ENCODE data around the gene GRK3.

The GRK3 gene

DNA sequence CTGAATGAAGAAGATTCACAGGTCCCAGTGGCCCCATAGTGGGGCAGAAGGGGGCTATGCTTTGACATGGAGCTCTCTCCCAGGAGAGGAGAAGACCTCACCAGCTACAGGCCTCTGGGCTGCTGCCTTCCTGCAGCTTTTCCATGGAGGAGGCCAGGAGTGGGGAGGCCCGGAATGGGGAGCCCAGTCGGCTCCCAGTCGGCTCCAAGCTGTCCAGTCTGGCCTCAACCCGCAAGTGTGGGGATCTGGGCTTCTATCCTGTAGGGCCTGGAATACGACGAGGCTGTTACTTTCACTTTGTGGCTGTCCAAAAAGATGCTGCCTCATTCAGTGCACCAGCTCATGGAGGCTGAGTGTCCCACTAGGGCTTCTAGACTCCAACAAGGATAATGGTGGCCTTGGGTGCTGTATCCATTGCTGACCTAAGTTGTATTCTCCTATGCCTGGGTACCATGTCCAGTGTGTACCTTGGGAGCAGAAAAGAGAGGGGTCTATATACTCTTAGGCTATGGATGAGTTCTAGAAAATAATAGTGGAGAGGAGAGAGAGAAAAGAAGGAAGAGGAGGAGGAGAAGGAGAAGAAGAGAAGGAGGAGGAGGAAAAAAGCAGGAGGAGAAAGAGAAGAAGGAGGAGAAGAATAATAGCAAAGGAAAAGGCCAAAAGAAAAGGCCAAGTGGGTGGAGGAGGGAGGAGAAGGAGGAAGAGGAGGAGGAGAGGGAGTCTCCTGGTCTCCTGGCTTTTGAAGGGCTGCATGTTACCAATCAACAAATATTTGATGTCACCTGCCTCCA, 178.6 kb downstream of the GRK3 start:
- DNase-seq, result no peak

DNA sequence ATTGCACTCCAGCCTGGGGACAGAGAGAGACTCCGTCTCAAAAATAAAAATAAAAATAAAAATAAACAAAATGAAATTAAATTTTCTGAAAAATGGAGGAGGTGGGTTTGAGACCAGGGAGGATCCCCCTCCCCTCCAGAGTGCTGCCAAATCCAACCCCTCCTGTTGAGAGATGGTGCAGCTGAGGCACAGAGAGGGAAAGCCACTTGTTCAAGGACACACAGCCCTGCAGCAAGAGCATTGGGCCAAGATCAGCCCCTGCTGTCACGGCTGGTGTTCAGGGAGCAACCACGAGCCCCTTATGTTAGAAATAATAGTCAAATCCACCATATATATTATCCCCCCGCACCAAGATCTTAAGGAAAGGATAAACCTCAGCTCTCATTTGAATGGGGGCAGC, 180.2 kb downstream of the GRK3 start:
- no peak for DNase-seq

DNA sequence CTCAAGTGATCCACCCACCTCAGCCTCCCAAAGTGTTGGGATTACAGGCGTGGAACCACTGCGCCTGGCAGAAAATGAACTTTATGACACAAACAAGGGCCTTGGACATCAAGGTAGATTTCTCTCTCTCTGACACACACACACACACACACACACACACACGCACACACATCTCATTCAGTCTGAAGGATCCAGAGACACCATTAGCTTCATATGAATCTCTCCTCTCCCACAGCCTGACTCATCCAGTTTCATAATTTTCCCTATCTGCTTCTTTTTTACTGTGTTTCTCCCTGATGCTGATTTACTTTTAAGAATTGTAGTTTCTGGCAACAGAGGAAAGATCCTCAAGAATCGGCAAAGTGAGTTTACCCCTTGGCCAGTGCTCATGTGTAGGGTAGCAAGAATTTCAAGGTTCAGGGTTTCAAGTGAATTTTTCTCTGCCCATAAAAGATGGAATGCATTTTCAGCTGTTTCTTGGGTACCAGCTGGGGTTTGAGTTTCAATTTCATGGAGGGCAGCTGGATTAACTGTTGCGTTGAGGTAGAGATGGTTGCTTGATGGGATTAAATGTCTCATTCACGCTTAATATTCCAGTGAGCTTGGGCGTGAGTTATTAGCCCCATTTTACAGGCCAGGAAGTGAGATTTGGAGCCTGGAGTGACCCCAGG, 181.0 kb downstream of the GRK3 start:
- DNase-seq, result no peak

DNA sequence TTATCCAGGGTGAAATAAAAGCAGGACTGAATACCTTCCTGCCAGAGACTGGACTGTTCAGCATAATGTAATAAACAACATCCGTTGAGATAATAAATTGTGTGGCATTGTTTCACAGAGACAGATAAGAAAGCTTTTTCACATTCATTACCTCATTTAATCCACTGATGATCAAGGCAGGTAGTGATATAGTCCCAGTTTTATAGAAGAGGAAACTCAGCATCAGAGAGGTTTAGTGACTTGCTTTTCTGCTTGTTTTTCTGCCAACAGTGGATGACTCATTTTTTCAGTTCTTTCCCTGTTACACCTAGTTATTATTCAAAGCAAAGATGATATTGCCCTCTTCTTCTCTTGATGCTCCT, 181.5 kb downstream of the GRK3 start:
- DNase-seq, result no peak

DNA sequence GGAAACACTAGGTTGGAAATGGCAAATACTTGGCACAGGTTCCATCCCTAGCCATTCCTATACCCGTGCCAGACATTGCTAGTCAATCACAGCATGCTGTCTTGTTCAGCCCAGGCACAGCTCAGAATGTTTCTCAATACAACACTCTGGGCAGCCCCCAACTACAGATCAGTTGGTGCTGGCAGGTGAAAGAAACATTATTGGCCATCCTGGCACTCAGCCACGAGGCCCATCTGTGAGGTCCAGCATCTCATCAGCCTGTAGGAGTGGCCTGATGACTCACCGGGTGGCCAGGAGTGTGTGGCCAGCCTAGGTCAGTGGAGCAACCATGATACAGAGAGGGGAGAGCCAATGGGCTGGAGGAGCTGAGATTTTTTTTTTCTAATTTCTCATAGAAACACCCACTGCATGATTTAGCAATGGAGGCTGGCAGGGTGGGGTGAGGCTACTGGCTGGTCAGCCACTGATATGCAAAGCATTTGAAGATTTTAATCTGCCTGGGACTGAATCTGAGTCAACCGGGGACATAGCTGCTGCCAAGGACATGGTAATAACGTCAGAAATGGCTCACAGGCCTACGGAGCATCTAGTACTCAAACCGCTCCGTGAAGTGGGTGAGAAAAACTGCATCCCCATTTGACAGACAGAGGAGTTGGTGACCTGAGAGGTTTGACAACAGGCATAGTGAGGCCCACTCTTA, 182.9 kb downstream of the GRK3 start:
- no peak for DNase-seq

DNA sequence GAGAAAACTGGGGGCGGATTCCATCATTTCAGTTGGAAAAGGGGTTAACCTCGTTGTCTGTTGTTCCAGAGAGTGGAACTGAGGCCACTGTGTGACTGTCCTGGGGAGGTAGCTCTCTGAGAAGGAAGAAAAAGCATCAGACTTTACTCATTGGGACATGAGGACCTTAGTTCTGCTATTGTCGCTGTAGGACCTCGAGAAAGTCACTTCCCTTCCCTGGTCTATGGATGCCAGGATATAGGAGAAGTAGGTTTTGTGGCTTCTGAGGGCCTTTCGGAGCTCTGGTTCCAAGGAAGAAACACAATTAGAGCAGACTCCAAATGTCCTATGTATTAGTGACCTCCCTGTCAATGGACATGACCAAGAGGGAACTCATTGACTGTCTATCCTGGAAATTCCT, 183.7 kb downstream of the GRK3 start:
- no peak for DNase-seq

DNA sequence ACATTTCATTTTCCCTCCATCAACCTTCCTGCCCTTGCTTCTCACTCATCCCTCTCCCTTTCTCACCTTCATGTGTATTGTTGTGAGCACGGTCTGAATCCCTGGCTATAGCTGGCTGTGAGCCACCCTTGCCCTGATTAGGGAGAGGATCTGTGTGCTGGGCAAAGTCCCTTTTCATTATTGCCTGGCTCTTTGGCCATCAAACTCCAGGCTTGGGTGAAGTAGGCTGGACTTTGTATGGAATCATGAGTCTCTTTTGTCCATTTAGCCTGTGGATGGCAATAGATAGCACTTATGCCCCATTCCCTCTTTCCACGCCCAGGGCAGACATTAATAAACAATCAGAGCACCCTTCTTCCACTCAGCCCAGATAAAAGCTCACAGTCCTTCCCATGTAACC, 184.2 kb downstream of the GRK3 start:
- no peak for DNase-seq

DNA sequence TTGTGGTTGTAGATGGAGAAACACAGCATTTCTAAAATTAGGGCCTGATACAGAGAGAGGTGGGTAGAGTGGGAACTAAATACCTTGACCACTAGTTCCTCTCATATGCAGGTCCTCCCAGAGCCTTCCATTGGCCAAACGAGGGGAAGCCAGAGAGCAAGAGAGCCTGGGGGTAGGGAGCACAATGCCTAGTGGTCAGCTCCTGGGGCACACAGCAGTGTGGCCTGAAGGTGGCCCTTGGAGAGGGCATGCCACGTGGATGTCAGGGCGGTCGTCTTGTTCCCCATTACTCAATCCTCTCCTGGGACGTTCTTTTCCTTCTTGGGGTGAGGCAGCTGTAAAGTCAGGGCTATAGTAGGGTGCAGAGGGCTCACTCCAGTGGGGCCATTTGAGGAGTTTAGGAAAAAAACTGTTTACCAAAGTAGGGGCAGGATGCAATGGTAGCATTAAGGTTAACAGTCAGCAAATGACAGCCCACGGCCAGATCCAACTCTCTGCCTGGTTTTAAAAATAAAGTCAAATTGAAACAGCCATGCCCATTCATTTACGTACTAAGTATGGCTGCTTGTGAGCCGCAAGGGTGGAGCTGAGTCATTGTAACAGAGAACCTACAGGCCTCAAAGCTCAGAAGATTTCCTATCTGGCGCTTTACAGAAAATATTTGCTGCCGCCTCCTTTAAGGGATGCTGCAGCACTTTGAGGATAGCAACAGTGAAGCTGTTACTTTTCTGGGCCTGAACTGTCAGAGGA, 185.1 kb downstream of the GRK3 start:
- DNase-seq, result no peak

DNA sequence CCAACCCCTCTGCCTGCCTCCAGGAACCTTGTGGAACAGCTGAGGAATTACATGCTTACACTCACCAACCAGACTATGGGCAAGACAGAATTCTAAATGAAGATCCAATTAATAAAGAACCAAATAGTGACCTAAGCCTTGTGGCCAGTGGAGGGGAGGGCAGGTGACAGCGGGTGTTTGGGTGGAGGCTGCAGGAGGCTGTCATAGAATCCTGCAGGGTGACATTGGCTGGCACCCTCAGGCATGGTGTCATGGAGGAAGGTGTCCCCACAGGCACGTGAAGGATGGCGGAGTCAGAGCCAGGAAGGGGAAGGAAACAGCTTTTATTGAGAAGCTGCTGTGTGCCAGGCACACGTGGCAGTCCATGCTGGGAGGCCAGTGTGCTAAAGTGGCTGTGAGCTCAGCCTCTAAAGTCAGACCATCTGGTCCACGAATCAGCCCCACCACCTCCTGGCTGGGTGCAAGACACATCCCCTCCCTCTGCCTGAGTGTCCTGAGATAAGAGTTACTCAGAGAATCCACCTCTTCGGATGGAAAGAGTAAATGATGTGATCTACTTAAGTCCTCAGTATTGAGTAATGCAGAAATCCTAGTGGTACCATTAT, 186.2 kb downstream of the GRK3 start:
- DNase-seq, result no peak

DNA sequence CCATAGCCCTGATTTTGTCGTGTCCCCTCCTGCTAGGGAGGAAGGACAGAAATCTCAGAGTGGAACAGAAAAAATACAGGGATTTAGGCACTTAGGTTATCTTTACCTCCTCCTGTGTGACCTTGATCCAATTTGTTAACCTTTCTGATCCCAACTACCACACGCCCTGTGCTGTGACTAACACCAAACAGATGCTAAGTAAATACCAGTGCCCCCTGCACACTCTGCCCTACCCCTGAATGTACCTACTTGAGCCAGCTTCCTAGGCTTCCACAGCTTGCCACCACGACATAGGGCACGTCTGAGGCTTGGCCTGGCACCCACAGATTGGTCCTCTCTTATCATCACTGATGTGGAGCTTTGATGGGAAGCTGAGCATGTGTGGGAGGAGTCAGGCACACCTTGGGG, 186.7 kb downstream of the GRK3 start:
- DNase-seq, result no peak

DNA sequence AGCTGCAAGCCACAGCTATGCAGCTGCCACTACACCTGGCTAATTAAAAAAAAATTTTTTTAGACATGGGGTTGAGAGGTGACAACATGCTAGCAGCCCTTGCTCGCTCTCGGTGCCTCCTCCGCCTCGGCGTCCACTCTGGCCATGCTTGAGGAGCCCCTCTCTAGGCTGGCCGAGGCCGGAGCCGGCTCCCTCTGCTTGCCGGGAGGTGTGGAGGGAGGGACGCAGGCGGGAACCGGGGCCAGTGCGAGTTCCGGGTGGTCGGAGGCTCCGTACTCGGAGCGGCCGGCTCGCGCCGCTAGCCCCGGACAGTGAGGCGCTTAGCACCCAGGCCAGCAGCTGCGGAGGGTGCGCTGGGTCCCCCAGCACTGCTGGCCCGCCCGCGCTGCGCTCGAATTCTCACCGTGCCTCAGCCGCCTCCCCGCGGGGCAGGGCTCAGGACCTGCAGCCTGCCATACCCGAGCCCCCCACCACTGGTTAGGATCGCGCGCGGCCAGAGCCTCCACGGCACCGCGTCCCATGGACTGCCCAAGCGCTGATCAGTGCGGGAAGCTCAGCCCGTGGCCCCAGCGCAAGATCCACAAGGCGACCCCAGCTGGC, 188.2 kb downstream of the GRK3 start:
- no peak for DNase-seq

DNA sequence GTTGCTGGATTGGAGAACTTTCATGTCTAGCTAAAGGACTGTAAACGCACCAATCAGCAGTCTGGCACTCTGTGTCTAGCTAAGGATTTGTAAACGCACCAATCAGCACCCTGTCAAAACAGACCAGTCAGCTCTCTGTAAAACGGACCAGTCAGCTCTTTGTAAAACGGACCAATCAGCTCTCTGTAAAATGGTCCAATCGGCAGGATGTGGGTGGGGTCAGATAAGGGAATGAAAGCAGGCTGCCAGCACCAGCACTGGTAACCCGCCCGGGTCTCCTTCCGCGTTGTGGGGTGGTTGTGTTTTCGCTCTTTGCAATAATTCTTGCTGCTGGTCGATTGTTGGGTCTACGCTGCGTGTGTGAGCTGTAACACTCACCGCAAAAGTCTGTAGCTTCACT, 188.8 kb downstream of the GRK3 start:
- no peak for DNase-seq

DNA sequence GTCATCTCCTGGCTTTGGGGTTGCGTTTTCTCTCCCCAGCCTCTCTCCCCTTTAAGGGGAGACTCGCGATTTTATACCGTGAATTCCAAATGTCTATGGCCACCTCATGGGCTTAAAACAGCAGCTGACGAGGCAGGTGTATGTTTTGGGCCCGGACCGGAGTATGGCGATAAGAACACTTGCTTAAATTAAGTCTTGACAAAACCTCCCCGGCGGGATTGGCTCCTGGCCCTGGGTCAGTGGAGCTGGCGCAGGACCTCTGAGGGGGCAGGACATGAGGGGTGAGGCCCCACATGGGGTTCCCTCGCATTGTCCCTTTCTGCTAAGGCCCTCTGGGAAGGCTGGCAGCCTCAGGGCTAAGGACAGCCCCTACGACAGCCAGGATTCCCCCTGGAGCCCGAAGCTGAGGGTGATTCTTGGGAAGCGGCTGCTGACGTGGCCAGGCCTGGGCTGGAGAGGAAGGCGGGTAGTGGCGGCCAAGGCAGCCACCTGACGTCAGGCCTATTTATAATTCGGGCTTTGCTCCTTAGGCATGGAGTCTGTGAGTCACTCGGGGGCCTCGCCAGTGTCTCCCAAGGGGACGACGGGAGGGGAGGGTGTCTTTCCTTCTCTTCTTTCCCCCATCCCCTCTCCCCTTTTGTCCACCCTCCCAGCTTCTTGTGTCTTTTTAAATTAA, 190.2 kb downstream of the GRK3 start:
- no peak for DNase-seq

DNA sequence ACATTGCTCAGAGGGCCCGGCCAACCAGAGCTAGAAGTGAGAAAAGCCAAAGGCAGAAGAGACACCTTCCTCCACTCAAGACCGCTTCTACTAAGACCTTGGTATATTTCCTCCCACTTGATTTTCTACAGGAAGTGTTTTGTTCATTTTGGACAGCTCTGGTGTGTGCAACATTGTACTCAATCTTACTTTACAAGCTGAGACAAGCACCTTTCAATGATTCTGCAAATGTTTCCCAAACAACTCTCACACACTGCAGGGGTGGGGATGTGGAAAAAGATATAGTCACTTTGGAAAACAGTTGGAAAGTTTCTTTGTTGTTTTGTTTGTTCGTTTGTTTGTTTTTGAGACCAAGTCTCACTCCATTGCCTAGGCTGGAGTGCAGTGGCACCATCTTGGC, 193.2 kb downstream of the GRK3 start:
- DNase-seq, result no peak

DNA sequence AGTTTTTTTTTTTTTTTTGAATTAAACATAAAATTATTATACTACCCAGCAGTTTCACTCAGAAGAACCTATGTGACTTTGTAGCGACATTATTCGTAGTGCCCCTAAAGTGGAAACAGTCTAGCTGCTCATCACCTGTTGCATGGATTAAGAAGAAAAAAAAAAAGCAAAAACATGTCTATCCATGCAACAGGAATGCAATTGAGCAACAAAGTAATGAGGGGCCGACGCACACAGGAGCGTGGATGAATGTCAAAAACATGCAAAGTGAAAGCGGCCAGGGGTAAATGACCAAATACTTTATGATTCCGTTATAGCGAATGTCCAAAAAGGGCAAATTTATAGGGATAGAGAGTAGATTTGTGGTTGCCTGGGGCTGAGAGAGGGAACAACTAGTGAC, 193.8 kb downstream of the GRK3 start:
- no peak for DNase-seq

DNA sequence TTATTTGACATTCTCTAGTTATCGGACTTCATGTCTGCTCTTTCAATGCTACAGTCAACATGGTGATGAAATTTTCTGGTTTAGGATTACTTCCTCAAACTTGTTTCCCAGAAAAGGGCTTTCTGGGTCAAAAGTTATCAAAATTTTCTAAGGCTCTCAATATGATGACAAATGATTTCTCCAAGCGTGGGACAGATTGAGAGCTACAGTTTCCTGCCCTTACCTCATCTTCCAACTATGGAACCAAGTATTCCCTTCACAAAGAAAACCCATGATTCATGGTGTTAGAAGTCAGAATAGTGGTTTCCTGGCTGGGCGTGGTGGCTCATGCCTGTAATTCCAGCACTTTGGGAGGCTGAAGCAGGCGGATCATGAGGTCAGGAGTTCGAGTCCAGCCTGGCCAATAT, 195.4 kb downstream of the GRK3 start:
- no peak for DNase-seq

DNA sequence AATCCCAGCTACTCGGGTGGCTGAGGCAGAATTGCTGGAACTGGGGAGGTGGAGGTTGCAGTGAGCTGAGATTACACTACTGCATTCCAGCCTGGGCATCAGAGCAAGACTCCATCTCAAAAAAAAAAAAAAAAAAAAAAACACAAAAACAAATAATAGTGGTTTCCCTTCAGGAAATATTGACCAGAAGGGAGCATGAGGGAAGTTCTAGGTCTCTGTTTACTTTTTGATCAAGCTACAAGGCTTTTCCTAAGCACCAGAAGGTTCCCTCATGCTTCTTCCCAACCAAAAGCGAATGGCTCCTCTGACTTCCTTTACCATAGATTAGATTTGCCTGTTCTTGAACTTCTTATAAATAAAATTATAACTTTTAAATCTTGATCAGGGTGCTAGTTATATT, 195.8 kb downstream of the GRK3 start:
- no peak for DNase-seq

DNA sequence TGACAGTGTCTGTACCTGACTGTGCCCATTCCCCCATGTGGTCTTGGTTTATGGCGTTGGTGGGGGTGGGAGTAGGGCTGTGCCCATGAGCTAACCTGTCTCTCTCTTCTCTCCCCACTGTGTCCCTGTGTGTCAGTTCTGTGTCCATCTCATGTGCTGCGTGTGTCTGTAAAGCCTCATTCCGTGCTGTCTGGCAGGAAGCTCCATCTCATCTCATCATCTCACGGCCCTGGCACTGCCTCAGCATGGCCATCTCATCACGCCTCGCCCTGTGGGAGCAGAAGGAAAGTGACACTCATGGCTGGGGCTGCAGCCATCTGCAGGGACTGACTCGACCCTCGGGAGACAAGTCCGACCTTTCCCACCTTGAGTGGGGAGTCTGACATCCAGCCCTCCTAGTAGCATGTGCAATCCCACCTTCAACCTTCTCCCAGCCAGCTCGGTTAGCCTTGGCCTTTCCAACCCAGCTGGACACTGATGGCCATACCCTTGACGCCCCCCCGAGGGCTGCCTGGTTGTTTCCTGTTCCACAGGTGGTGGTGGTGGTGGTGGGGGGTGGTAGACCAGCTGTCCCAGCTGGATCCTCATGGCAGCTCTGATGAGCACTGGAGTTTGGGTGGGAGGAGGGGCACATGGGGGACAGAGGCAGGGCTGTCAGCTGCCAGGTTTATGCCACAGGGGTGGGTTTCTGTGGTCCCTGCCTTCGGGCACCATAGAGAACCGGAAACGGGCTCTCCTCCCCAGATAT, 196.5 kb downstream of the GRK3 start:
- DNase-seq, result no peak

DNA sequence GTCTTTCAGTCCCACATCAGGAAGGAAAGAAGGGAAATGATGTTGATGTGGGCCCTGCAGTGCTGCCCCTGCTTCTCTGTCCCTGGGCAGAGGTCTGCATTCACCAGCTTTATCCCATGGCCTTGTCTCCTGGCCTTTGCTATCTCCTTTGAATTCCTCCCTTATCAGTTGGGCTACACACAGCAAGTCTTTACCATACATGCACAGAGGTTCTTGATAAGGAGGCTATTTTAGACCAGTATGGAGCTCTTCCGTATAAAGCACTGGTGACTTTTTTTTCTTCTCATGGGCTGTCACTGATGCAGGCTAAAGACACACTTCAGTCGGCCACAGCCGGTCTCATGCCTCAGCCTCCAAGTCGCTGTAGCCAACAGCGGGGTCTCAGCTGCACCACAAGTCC, 197.7 kb downstream of the GRK3 start:
- DNase-seq, result no peak

DNA sequence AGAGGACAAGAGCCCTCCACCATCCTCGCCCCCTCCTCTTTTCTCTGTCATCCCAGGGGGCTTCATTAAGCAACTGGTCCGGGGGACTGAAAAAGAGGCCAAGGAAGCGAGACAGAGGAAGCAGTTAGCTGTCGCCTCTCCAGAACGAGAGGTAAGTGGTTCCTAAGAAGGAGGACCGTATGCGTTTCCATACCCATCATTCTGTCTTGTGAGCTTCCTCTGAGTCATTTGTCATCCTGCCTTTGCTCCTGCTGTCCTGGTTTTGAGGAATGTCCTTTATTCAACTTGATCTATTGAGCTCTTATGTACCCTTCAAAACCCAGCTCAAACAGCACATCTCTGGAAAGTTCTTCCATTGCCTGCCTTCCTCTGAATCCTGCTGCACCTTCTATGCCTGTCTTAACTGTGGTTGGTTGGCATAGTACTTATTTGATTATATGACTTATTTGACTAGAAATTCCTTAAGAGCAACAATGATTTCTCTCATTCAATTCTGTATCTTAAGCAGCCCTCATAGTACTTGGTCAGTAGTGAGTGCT, 198.8 kb downstream of the GRK3 start:
- DNase-seq, result no peak

All from central memory CD4-positive, alpha-beta T cell (primary cell).